ENCODE data around the gene RNFT2.

RNFT2 gene

GRCh38 chr12:116874324-116874995, 136.3 kb downstream of the RNFT2 start:
- Histone ChIP-seq H2AFZ (ENCODE audit: low read depth, low read length) (no peak overlapping the region), H3K9me3 (ENCODE audit: low read length) (peaks cover 3% of the 10 kb centered on the region), H3K27me3 (ENCODE audit: insufficient read depth, low read length) (peaks cover 26% of the 10 kb centered on the region), H3K4me3 (ENCODE audit: low read length) (no peak overlapping the region), H3K4me1 (ENCODE audit: insufficient read depth, low read length) (peaks cover 25% of the 10 kb centered on the region), H3K36me3 (ENCODE audit: insufficient read depth, low read length) (no peaks in the 10 kb centered on the region)

GRCh38 chr12:116876151-116876869, 138.2 kb downstream of the RNFT2 start:
- no peaks in the 10 kb centered on the region for H3K36me3 ChIP-seq (ENCODE audit: insufficient read depth, low read length)
- peaks cover 38% of the 10 kb centered on the region for H3K27me3 ChIP-seq (ENCODE audit: insufficient read depth, low read length)
- peaks cover 3% of the 10 kb centered on the region for H3K9me3 ChIP-seq (ENCODE audit: low read length)
- peaks cover 36% of the 10 kb centered on the region for H3K4me1 ChIP-seq (ENCODE audit: insufficient read depth, low read length)
- H2AFZ ChIP-seq (ENCODE audit: low read depth, low read length), result no peak overlapping the region
- H3K4me3 ChIP-seq (ENCODE audit: low read length), result peak overlapping the region; percentile 20

GRCh38 chr12:116878567-116879508, 140.7 kb downstream of the RNFT2 start:
- peaks cover 46% of the 10 kb centered on the region for H3K4me1 ChIP-seq (ENCODE audit: insufficient read depth, low read length)
- H3K4me3 ChIP-seq (ENCODE audit: low read length), result peak overlapping the region; percentile 50
- peaks cover 3% of the 10 kb centered on the region for H3K9me3 ChIP-seq (ENCODE audit: low read length)
- no peaks in the 10 kb centered on the region for H3K36me3 ChIP-seq (ENCODE audit: insufficient read depth, low read length)
- H3K27me3 ChIP-seq (ENCODE audit: insufficient read depth, low read length), result peaks cover 59% of the 10 kb centered on the region
- peak overlapping the region; percentile 30 for H2AFZ ChIP-seq (ENCODE audit: low read depth, low read length)

DNA sequence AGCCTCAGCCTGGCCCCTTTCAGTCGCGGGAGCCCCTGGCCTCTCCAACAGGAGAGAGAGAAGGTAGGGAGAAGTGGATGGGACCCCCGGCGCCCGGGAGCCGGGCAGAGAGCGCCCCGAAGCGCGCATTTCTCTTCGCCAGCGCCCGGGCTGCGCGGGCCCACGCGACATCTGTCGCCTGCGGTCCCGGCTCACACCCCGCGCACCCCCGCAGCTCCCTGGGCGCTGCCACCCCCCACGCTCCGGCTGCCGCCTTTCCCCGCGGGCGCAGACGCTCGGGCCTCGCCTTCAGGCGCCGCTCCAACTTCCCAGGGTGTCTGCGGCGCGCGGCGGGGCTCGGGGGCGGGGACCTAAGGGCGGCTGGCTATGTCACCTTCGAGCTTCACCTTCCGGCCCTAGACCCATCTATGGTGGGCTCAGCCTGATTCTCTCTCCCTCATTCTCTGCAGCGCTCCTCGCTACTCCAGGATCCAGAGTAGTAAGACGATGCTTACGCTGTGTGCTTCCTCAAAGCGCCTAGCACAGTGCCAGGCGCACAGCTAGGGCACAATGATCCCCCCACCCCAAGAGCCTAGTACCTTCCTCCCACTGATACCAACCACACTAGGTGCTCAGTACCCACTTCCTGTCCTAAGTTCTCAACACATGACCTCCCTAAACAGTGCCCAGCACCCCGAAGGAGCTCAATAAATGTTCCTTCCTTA, 141.5 kb downstream of the RNFT2 start:
- Histone ChIP-seq H3K9me3 (ENCODE audit: low read length) (peaks cover 2% of the 10 kb centered on the region), H3K4me1 (ENCODE audit: insufficient read depth, low read length) (peaks cover 46% of the 10 kb centered on the region), H3K36me3 (ENCODE audit: insufficient read depth, low read length) (no peaks in the 10 kb centered on the region), H3K27me3 (ENCODE audit: insufficient read depth, low read length) (peaks cover 61% of the 10 kb centered on the region), H3K4me3 (ENCODE audit: low read length) (peak overlapping the region; percentile 50), H2AFZ (ENCODE audit: low read depth, low read length) (peak overlapping the region; percentile 30)

DNA sequence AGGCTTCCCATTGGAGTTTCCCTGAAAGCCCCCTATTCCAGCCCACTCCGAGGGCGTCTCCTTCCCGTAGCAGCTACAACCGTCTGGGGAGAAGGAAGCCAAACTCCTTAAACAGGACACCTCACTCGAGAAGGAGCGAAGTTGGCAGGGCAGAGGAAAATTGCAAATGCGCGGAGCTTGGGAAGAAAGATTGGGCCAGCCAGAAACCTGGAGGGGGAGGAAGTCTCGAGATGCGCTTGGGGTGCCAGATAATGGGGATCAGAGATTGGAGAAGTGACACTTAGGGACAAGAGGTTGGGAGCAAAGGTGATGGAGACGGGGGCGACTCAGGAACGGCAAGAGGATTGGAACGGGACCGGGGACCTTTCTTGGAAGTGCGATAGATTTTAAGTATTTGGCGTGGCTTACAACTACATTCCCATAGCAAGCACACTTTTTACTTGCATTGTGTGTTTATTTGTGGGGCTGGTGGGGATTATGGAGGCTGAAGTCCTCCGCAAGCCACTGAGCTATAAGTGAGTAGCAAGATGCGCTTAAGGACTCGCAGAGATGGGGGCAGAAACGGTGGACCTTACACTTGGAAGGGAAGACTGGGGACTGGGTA, 142.2 kb downstream of the RNFT2 start:
- peak overlapping the region; percentile 68 for H2AFZ ChIP-seq (ENCODE audit: low read depth, low read length)
- H3K9me3 ChIP-seq (ENCODE audit: low read length), result no peaks in the 10 kb centered on the region
- peaks cover 46% of the 10 kb centered on the region for H3K4me1 ChIP-seq (ENCODE audit: insufficient read depth, low read length)
- peaks cover 61% of the 10 kb centered on the region for H3K27me3 ChIP-seq (ENCODE audit: insufficient read depth, low read length)
- H3K36me3 ChIP-seq (ENCODE audit: insufficient read depth, low read length), result no peaks in the 10 kb centered on the region
- H3K4me3 ChIP-seq (ENCODE audit: low read length), result peak overlapping the region; percentile 50

DNA sequence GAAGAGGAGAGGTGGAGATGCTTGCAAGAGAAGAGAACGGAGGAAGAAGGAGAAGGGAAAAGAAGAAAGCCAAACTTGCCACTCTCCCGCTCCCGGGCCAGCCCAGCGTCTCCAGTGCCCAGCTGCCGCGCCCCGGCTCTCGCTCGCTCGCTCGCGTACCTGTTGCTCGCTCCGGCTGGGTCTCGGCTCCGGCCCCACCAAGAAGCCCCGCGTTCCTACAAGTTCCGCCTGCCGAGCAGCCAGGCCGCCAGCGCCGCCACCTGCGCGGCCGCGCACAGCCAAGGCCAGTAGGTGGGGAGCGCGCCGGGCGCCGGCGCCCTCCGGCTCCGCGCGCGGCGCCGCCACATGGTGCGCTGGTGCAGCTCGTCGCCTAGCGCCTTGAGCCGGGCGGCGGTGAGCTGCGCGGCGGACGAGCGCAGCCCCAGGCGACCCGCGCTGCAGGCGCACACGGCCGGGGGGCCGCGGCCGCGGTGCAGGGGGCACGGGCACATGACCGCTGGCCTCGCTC, 142.8 kb downstream of the RNFT2 start:
- H3K9me3 ChIP-seq (ENCODE audit: low read length), result no peaks in the 10 kb centered on the region
- peaks cover 61% of the 10 kb centered on the region for H3K27me3 ChIP-seq (ENCODE audit: insufficient read depth, low read length)
- H2AFZ ChIP-seq (ENCODE audit: low read depth, low read length), result peak overlapping the region; percentile 68
- no peaks in the 10 kb centered on the region for H3K36me3 ChIP-seq (ENCODE audit: insufficient read depth, low read length)
- H3K4me1 ChIP-seq (ENCODE audit: insufficient read depth, low read length), result peaks cover 45% of the 10 kb centered on the region
- peak overlapping the region; percentile 50 for H3K4me3 ChIP-seq (ENCODE audit: low read length)

DNA sequence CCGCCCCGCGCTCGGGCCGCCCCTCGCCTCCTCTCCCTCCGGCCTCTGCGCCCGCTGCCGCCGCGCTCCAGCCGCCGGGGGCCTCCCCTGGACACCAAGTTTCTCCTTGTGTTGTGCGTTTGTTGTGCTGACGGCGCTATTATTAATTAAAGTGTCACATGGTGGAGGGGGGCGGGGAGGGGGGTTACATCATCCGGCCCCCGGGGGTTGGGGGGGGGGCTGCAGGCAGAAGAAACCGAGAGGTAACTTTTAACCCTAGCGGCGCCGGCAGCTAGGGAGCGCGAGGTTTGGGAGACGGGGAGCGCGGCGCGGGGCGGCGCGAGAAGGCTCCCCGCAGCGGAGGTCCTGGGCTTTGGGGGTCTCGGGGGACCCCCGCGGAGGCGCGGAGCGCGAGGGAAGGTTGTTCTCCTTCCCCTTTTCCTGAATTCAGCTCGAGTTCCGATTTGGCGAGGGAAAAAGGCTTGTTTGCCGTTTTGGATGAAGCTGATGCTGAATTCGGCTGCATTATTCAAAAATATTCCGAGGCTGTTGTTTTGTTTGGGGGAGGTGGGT, 143.3 kb downstream of the RNFT2 start, which contains the start of gene HRK:
Gene HRK (minus strand): TSS at position 117 of the 552 bp plus-strand sequence. CDS start 134 bp downstream, outside the sequence.
- Histone ChIP-seq H3K36me3 (ENCODE audit: insufficient read depth, low read length) (no peaks in the 10 kb centered on the region), H3K9me3 (ENCODE audit: low read length) (no peaks in the 10 kb centered on the region), H2AFZ (ENCODE audit: low read depth, low read length) (peak within 1 kb of the TSS; percentile 68), H3K4me1 (ENCODE audit: insufficient read depth, low read length) (peaks cover 40% of the 10 kb centered on the region), H3K4me3 (ENCODE audit: low read length) (peak within 1 kb of the TSS; percentile 50), H3K27me3 (ENCODE audit: insufficient read depth, low read length) (peaks cover 61% of the 10 kb centered on the region)

DNA sequence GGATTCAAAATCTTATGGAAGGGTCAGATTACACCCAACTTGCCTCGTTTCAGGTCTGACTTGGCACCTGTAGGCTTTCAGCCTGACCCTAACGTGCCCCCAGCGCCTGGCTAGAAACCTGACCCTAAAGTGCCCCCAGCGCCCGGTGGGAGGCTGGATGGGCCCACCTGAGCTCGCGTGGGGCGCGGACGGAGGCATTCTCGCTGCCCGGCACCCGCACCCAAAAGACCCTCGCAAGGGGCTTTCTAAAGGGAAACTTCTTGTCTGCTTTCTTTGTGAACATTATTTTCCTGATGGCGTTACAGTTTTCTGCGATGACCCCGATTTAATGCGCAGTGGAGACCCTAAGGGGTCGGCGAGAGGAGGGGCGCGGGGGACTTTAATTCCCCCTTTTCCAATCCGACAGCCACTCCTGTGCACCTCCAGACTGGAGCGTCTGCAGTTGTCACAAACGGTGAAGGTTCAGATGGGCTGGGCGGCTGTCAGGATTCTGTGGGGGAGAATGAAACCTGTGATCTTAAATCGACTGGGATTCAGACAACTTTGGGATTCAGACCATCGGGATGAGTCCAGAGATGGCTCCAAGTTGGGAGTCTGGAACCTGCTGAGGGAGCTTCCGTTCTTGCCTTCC, 143.9 kb downstream of the RNFT2 start:
- peak overlapping the region; percentile 50 for H3K4me3 ChIP-seq (ENCODE audit: low read length)
- H2AFZ ChIP-seq (ENCODE audit: low read depth, low read length), result peak overlapping the region; percentile 53
- no peaks in the 10 kb centered on the region for H3K9me3 ChIP-seq (ENCODE audit: low read length)
- H3K4me1 ChIP-seq (ENCODE audit: insufficient read depth, low read length), result peaks cover 36% of the 10 kb centered on the region
- peaks cover 61% of the 10 kb centered on the region for H3K27me3 ChIP-seq (ENCODE audit: insufficient read depth, low read length)
- no peaks in the 10 kb centered on the region for H3K36me3 ChIP-seq (ENCODE audit: insufficient read depth, low read length)

GRCh38 chr12:116882742-116883141, 144.6 kb downstream of the RNFT2 start:
- no peaks in the 10 kb centered on the region for H3K9me3 ChIP-seq (ENCODE audit: low read length)
- H3K36me3 ChIP-seq (ENCODE audit: insufficient read depth, low read length), result no peaks in the 10 kb centered on the region
- peaks cover 36% of the 10 kb centered on the region for H3K4me1 ChIP-seq (ENCODE audit: insufficient read depth, low read length)
- H3K4me3 ChIP-seq (ENCODE audit: low read length), result no peak overlapping the region
- peaks cover 54% of the 10 kb centered on the region for H3K27me3 ChIP-seq (ENCODE audit: insufficient read depth, low read length)
- no peak overlapping the region for H2AFZ ChIP-seq (ENCODE audit: low read depth, low read length)

GRCh38 chr12:116884871-116885270, 146.8 kb downstream of the RNFT2 start:
- Histone ChIP-seq H3K4me3 (ENCODE audit: low read length) (no peak overlapping the region), H2AFZ (ENCODE audit: low read depth, low read length) (no peak overlapping the region), H3K36me3 (ENCODE audit: insufficient read depth, low read length) (no peaks in the 10 kb centered on the region), H3K9me3 (ENCODE audit: low read length) (no peaks in the 10 kb centered on the region), H3K27me3 (ENCODE audit: insufficient read depth, low read length) (peaks cover 33% of the 10 kb centered on the region), H3K4me1 (ENCODE audit: insufficient read depth, low read length) (peaks cover 20% of the 10 kb centered on the region)

GRCh38 chr12:116885491-116885890, 147.4 kb downstream of the RNFT2 start:
- Histone ChIP-seq H3K4me1 (ENCODE audit: insufficient read depth, low read length) (peaks cover 14% of the 10 kb centered on the region), H3K27me3 (ENCODE audit: insufficient read depth, low read length) (peaks cover 27% of the 10 kb centered on the region)

More at GRCh38 chr12:116885491-116885890, 147.4 kb downstream of the RNFT2 start:
- Histone ChIP-seq H2AFZ (ENCODE audit: low read depth, low read length) (no peak overlapping the region), H3K9me3 (ENCODE audit: low read length) (no peaks in the 10 kb centered on the region), H3K36me3 (ENCODE audit: insufficient read depth, low read length) (no peaks in the 10 kb centered on the region), H3K4me3 (ENCODE audit: low read length) (no peak overlapping the region)

Measured in neuron (in vitro differentiated cells).